ENCODE data around the gene KCNQ5. TPM values are rescaled to one million over a fixed set of nuclear protein-coding genes. Genes with fewer than 3 reads are reported as not detected.

KCNQ5 gene
- total and polyA plus RNA-seq, 2 donors (not counting 1 experiment from before 2014, with no cell fraction given): 0.74 to 4.6 TPM

DNA sequence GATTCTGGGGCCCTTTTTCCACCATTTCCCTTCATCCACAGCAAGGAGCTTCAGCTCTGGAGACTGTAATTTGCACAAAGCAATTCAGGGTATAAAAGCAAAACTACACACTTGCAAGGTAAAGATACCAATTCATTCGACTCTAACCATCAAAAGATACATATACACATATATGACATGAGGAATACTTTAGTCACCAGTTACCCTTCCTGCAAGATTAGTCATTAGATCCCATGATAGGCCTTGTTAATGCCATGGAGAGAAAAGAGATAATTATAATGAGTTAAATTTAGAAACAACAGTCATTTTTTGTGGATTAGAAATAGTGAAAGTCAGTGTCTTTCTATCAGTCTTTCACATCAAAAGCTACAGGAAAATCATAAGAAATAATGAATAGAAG, 204.2 kb downstream of the KCNQ5 start:
- H3K4me2 ChIP-seq (ENCODE audit: extremely low read depth, insufficient read depth, low read length): no peak overlapping the region
- DNase-seq (ENCODE audit: low read depth in 2 of 2): peak; percentile 19 to 66

DNA sequence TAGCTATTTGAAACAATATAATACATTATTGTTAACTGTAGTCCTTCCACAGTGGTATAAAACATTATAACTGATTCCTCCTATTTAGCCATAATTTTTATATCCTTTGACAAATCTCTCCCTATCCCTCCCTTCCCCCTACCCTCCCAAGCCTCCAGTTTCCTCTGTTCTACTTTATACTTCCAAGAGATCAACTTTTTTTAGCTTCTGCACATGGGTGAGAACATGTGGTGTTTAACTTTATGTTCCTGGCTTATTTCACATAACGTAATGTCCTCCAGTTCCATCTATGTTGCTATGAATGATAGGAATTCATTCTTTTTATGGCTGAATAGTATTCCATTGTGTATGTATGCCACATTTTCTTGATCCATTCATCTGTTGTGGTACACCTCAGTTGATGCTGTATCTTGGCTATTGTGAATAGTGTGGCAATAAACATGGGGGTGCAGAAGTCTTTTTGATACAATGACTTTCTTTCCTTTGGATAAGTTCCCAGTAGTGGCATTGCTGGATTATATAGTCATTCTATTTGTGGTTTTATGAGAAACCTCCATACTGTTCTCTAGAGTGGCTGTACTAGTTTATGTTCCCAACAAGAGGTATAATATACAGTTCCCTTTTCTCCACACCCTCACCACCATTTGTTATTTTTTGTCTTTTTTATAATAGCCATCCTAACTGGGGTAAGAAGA, 205.0 kb downstream of the KCNQ5 start:
- Histone ChIP-seq H3K79me2 (ENCODE audit: control insufficient read depth, insufficient read depth, low read length) (no peaks in the 10 kb centered on the region), H3K27ac (ENCODE audit: insufficient read depth, low read length) (peak overlapping the region; percentile 48), H3K27me3 (ENCODE audit: control insufficient read depth, insufficient read depth, low read length) (no peaks in the 10 kb centered on the region), H3K9me3 (ENCODE audit: control insufficient read depth, insufficient read depth, low read depth, low read length) (no peaks in the 10 kb centered on the region), H4K20me1 (ENCODE audit: control insufficient read depth, extremely low read depth, insufficient read depth, low read length) (no peaks in the 10 kb centered on the region), H3K4me3 (replicated peaks in 1 of 4; ENCODE audit: control extremely low read depth in 1 of 4, insufficient read depth in 1 of 4, low read depth in 3 of 4, low read length in 4 of 4) (no peak overlapping the region), H3K36me3 (ENCODE audit: control insufficient read depth, insufficient read depth, low read length) (no peaks in the 10 kb centered on the region), H3K4me2 (ENCODE audit: extremely low read depth, insufficient read depth, low read length) (no peak overlapping the region), H2AFZ (ENCODE audit: low read length) (no peak overlapping the region), H3K9ac (ENCODE audit: insufficient read depth, low read length) (no peak overlapping the region), H3K4me1 (ENCODE audit: control insufficient read depth, extremely low read depth, insufficient read depth, low read length) (peaks cover 6% of the 10 kb centered on the region)
- DNase-seq (ENCODE audit: low read depth in 2 of 2): peak; percentile 76 to 90
- no peak for TF ChIP-seq EZH2 (IDR thresholded peaks at IDR 0.05; ENCODE audit: low read length, missing control alignments)
- TF ChIP-seq, protein P1, sequence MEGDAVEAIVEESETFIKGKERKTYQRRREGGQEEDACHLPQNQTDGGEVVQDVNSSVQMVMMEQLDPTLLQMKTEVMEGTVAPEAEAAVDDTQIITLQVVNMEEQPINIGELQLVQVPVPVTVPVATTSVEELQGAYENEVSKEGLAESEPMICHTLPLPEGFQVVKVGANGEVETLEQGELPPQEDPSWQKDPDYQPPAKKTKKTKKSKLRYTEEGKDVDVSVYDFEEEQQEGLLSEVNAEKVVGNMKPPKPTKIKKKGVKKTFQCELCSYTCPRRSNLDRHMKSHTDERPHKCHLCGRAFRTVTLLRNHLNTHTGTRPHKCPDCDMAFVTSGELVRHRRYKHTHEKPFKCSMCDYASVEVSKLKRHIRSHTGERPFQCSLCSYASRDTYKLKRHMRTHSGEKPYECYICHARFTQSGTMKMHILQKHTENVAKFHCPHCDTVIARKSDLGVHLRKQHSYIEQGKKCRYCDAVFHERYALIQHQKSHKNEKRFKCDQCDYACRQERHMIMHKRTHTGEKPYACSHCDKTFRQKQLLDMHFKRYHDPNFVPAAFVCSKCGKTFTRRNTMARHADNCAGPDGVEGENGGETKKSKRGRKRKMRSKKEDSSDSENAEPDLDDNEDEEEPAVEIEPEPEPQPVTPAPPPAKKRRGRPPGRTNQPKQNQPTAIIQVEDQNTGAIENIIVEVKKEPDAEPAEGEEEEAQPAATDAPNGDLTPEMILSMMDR (conservative IDR thresholded peaks at IDR 0.05 in 1 of 2, IDR thresholded peaks at IDR 0.05 in 1 of 2; ENCODE audit: low read depth in 1 of 2, low read length in 2 of 2): no peak

More for the DNA sequence above, 204.2 kb downstream of the KCNQ5 start:
- H3K79me2 ChIP-seq (ENCODE audit: control insufficient read depth, insufficient read depth, low read length): no peaks in the 10 kb centered on the region
- peak overlapping the region; percentile 79 for H3K27ac ChIP-seq (ENCODE audit: insufficient read depth, low read length)
- no peaks in the 10 kb centered on the region for H4K20me1 ChIP-seq (ENCODE audit: control insufficient read depth, extremely low read depth, insufficient read depth, low read length)
- H3K9ac ChIP-seq (ENCODE audit: insufficient read depth, low read length): no peak overlapping the region
- H3K36me3 ChIP-seq (ENCODE audit: control insufficient read depth, insufficient read depth, low read length): no peaks in the 10 kb centered on the region
- TF ChIP-seq EZH2 (IDR thresholded peaks at IDR 0.05; ENCODE audit: low read length, missing control alignments): no peak
- TF ChIP-seq, protein P1 (conservative IDR thresholded peaks at IDR 0.05 in 1 of 2, IDR thresholded peaks at IDR 0.05 in 1 of 2; ENCODE audit: low read depth in 1 of 2, low read length in 2 of 2): no peak
- H3K4me1 ChIP-seq (ENCODE audit: control insufficient read depth, extremely low read depth, insufficient read depth, low read length): peaks cover 6% of the 10 kb centered on the region
- H3K9me3 ChIP-seq (ENCODE audit: control insufficient read depth, insufficient read depth, low read depth, low read length): no peaks in the 10 kb centered on the region
- no peak overlapping the region for H2AFZ ChIP-seq (ENCODE audit: low read length)
- H3K27me3 ChIP-seq (ENCODE audit: control insufficient read depth, insufficient read depth, low read length): no peaks in the 10 kb centered on the region
- H3K4me3 ChIP-seq (replicated peaks in 1 of 4; ENCODE audit: control extremely low read depth in 1 of 4, insufficient read depth in 1 of 4, low read depth in 3 of 4, low read length in 4 of 4): no peak overlapping the region

DNA sequence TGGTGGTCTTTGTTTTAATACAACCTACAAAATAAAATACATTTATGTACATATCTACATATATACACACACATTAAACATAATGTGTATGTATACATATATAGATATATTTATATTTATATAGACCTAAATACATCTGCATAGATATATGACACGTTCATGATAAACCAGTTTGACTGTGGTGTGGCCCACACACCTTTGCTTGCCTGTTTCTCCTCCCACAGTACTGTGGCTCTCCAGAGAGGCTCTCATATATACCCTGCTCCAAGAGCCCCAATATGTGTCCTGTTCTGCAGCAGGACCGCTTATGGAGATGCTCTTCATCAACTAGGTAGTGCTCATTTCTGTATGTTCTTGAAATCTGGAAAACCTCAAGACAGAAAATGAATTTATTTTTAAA, 207.0 kb downstream of the KCNQ5 start:
- Histone ChIP-seq H3K4me3 (replicated peaks in 1 of 4; ENCODE audit: control extremely low read depth in 1 of 4, insufficient read depth in 1 of 4, low read depth in 3 of 4, low read length in 4 of 4) (no peak overlapping the region), H3K36me3 (ENCODE audit: control insufficient read depth, insufficient read depth, low read length) (no peaks in the 10 kb centered on the region), H3K27ac (ENCODE audit: insufficient read depth, low read length) (no peak overlapping the region), H3K4me1 (ENCODE audit: control insufficient read depth, extremely low read depth, insufficient read depth, low read length) (peaks cover 6% of the 10 kb centered on the region), H3K4me2 (ENCODE audit: extremely low read depth, insufficient read depth, low read length) (no peak overlapping the region), H3K9ac (ENCODE audit: insufficient read depth, low read length) (no peak overlapping the region), H3K27me3 (ENCODE audit: control insufficient read depth, insufficient read depth, low read length) (no peaks in the 10 kb centered on the region), H3K9me3 (ENCODE audit: control insufficient read depth, insufficient read depth, low read depth, low read length) (no peaks in the 10 kb centered on the region), H4K20me1 (ENCODE audit: control insufficient read depth, extremely low read depth, insufficient read depth, low read length) (no peaks in the 10 kb centered on the region), H3K79me2 (ENCODE audit: control insufficient read depth, insufficient read depth, low read length) (no peaks in the 10 kb centered on the region), H2AFZ (ENCODE audit: low read length) (no peak overlapping the region)
- no peak for DNase-seq (ENCODE audit: low read depth in 2 of 2)
- no peak for TF ChIP-seq EZH2 (IDR thresholded peaks at IDR 0.05; ENCODE audit: low read length, missing control alignments)
- TF ChIP-seq, protein P1 (conservative IDR thresholded peaks at IDR 0.05 in 1 of 2, IDR thresholded peaks at IDR 0.05 in 1 of 2; ENCODE audit: low read depth in 1 of 2, low read length in 2 of 2): no peak
